WTC11 (cell line): ENCODE results near the gene SH3TC2. TPM values are rescaled to one million over a fixed set of nuclear protein-coding genes. Genes with fewer than 3 reads are reported as not detected.

Experiments used
- ATAC-seq: fragments of 200-7000 bp; cut with Tn5 transposase; 2 replicates; pipeline ENCODE4 v1.10.0; 2021; ENCODE audit warnings: mild to moderate bottlenecking, moderate library complexity
- CTCF ChIA-PET: fragments of 300-600 bp; sonication (Branson Sonifier 250); formaldehyde crosslinking; loops from one replicate; lab custom pipeline; 2021; ENCODE audit warnings: antibody characterized with exemption; lab: Charles Lee
- POLR2A ChIA-PET: fragments of 350-600 bp; sonication (Branson Sonifier 250); formaldehyde crosslinking; loops from one replicate; lab custom pipeline; 2021; ENCODE audit warnings: antibody characterized with exemption; lab: Charles Lee
- DNase-seq: peaks from one replicate; pipeline ENCODE4 v3.0.0; 2021; ENCODE audit warnings: low spot score
- H3K27ac Mint-ChIP-seq: 2 replicates; pipeline ENCODE4 v1.8.0; 2021; ENCODE audit warnings: mixed read lengths
- H3K27me3 Mint-ChIP-seq: 2 replicates; pipeline ENCODE4 v1.8.0; 2021; ENCODE audit warnings: low read depth, mild to moderate bottlenecking, moderate library complexity, mixed read lengths
- H3K36me3 Mint-ChIP-seq: 2 replicates; pipeline ENCODE4 v1.8.0; 2021; ENCODE audit warnings: mixed read lengths
- H3K4me1 Mint-ChIP-seq: 2 replicates; pipeline ENCODE4 v1.8.0; 2022; ENCODE audit warnings: mixed read lengths
- H3K4me3 Mint-ChIP-seq: 2 replicates; pipeline ENCODE4 v1.8.0; 2021; ENCODE audit warnings: mild to moderate bottlenecking, moderate library complexity, mixed read lengths
- H3K9me3 Mint-ChIP-seq: 2 replicates; pipeline ENCODE4 v1.8.0; 2021; ENCODE audit warnings: mixed read lengths
- CBFB ChIP-seq: sonication (generic); formaldehyde crosslinking; IDR thresholded peaks from 2 replicates; pipeline ENCODE4 v1.8.1; 2022; ENCODE audit warnings: mild to moderate bottlenecking, low read depth, missing genetic modification reagents
- CREB1 ChIP-seq: sonication (generic); formaldehyde crosslinking; IDR thresholded peaks from 2 replicates; pipeline ENCODE4 v1.8.0; 2023; ENCODE audit warnings: mild to moderate bottlenecking, missing genetic modification reagents
- CREM ChIP-seq: sonication (generic); formaldehyde crosslinking; IDR thresholded peaks from 2 replicates; pipeline ENCODE4 v1.8.1; 2022; ENCODE audit warnings: mild to moderate bottlenecking, missing genetic modification reagents, moderate library complexity
- ESRRA ChIP-seq: sonication (generic); formaldehyde crosslinking; IDR thresholded peaks from 2 replicates; pipeline ENCODE4 v1.8.1; 2022; ENCODE audit warnings: mild to moderate bottlenecking, missing genetic modification reagents, borderline replicate concordance
- KAT7 ChIP-seq: sonication (generic); formaldehyde crosslinking; IDR thresholded peaks from 2 replicates; pipeline ENCODE4 v1.8.1; 2023; ENCODE audit warnings: missing genetic modification reagents, mild to moderate bottlenecking, borderline replicate concordance
- NFYB ChIP-seq: sonication (generic); formaldehyde crosslinking; conservative IDR thresholded peaks from 2 replicates; pipeline ENCODE4 v1.8.0; 2022; ENCODE audit warnings: low read depth, missing genetic modification reagents
- NR2C2 ChIP-seq: sonication (generic); formaldehyde crosslinking; IDR thresholded peaks from 2 replicates; pipeline ENCODE4 v1.8.0; 2022; ENCODE audit warnings: mild to moderate bottlenecking, missing genetic modification reagents
- NR3C1 ChIP-seq: sonication (generic); formaldehyde crosslinking; conservative IDR thresholded peaks from 2 replicates; pipeline ENCODE4 v1.8.1; 2023; ENCODE audit warnings: low read depth, mild to moderate bottlenecking, missing genetic modification reagents
- PRRX2 ChIP-seq: fragments of 250-450 bp; sonication (Bioruptor Pico); IDR thresholded peaks from 2 replicates; pipeline ENCODE4 v1.8.0; 2021; ENCODE audit warnings: mild to moderate bottlenecking
- SMAD3 ChIP-seq: sonication (generic); formaldehyde crosslinking; IDR thresholded peaks from 2 replicates; pipeline ENCODE4 v1.8.0; 2022; ENCODE audit warnings: missing genetic modification reagents, mild to moderate bottlenecking, borderline replicate concordance
- SMAD4 ChIP-seq: sonication (generic); formaldehyde crosslinking; IDR thresholded peaks from 2 replicates; pipeline ENCODE4 v1.8.0; 2022; ENCODE audit warnings: mild to moderate bottlenecking, missing genetic modification reagents
- SP1 ChIP-seq: sonication (generic); formaldehyde crosslinking; conservative IDR thresholded peaks from 2 replicates; pipeline ENCODE4 v1.8.1; 2022; ENCODE audit warnings: missing genetic modification reagents
- STAT6 ChIP-seq: sonication (generic); formaldehyde crosslinking; conservative IDR thresholded peaks from 2 replicates; pipeline ENCODE4 v1.8.1; 2023; ENCODE audit warnings: mild to moderate bottlenecking, low read depth, missing genetic modification reagents, moderate library complexity
- TP53 ChIP-seq: sonication (generic); formaldehyde crosslinking; IDR thresholded peaks from 2 replicates; pipeline ENCODE4 v1.8.1; 2023; ENCODE audit warnings: mild to moderate bottlenecking, missing genetic modification reagents
- ZBTB43 ChIP-seq: sonication (generic); formaldehyde crosslinking; IDR thresholded peaks from 2 replicates; pipeline ENCODE4 v1.8.1; 2023; ENCODE audit warnings: mild to moderate bottlenecking, missing genetic modification reagents
- ZNF671 ChIP-seq: fragments of 250-450 bp; sonication (Bioruptor Pico); IDR thresholded peaks from 2 replicates; pipeline ENCODE4 v1.8.0; 2021; ENCODE audit warnings: mild to moderate bottlenecking
- ZSCAN18 ChIP-seq: fragments of 250-450 bp; sonication (Bioruptor Pico); IDR thresholded peaks from 2 replicates; pipeline ENCODE4 v2.1.2; 2022; ENCODE audit warnings: mild to moderate bottlenecking, moderate library complexity
- total RNA-seq: library from RNA; stranded (reverse); gene quantifications from 3 replicates; pipeline ENCODE4 v1.2.3, GENCODE V29; 2021
- TF ChIP-seq, protein P1 (sequence below): sonication (generic); formaldehyde crosslinking; IDR thresholded peaks from 2 replicates; pipeline ENCODE4 v1.8.0; 2022; ENCODE audit warnings: mild to moderate bottlenecking, missing genetic modification reagents
- TF ChIP-seq, protein P2 (sequence below): sonication (generic); formaldehyde crosslinking; IDR thresholded peaks from 2 replicates; pipeline ENCODE4 v1.8.1; 2023; ENCODE audit warnings: mild to moderate bottlenecking, moderate library complexity, missing genetic modification reagents
- TF ChIP-seq, protein P3 (sequence below): sonication (generic); formaldehyde crosslinking; IDR thresholded peaks from 2 replicates; pipeline ENCODE4 v1.8.0; 2023; ENCODE audit warnings: missing genetic modification reagents, mild to moderate bottlenecking, borderline replicate concordance
- TF ChIP-seq, protein P4 (sequence below): sonication (generic); formaldehyde crosslinking; IDR thresholded peaks from 2 replicates; pipeline ENCODE4 v1.8.1; 2023; ENCODE audit warnings: mild to moderate bottlenecking, missing genetic modification reagents, moderate library complexity

The SH3TC2 gene
- total RNA-seq, 1 experiment from 2014 or later, result 0.61 TPM

GRCh38 chr5:149015126-149015525 is 47.7 kb downstream of the SH3TC2 start (continued):
- TF ChIP-seq KAT7 (CRISPR knock-in tag) (no peak), NR3C1 (CRISPR knock-in tag) (no peak), ZNF671 (CRISPR knock-in tag) (no peak)

DNA sequence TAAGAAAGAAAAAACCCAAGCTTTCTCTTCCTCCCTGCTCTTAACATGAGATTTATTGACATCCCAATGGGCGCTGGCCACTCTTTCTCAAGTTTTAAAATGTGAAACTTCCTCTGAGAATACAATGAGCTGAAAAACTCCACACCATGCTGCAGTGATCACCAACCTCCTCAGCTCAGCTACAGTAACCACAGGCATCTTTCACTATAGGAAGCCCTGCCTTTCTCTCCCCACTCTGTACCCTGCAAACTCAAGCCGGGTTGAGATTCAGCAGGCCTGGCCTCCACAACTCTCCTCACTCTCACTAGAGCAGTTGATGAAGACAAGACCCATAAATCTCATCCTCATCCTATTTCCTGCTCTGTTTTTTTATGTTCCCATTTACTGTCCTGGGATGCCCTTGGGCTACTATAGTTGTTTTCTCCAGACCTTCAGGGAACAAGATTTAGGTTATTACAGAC is 48.3 kb downstream of the SH3TC2 start:
- Mint-ChIP-seq H3K27me3 (no peaks in the 10 kb centered on the region), H3K4me3 (no peak overlapping the region), H3K4me1 (peaks cover 15% of the 10 kb centered on the region), H3K9me3 (no peaks in the 10 kb centered on the region), H3K27ac (no peak overlapping the region), H3K36me3 (no peaks in the 10 kb centered on the region)
- CTCF ChIA-PET, result no interaction called here
- POLR2A ChIA-PET, result no interaction called here
- ATAC-seq (no peak), DNase-seq (no peak)
- no peak for TF ChIP-seq SMAD3 (CRISPR knock-in tag)
- no peak for TF ChIP-seq TP53
- TF ChIP-seq ZSCAN18 (CRISPR knock-in tag), result no peak
- no peak for TF ChIP-seq NR3C1 (CRISPR knock-in tag)
- TF ChIP-seq, protein P1, sequence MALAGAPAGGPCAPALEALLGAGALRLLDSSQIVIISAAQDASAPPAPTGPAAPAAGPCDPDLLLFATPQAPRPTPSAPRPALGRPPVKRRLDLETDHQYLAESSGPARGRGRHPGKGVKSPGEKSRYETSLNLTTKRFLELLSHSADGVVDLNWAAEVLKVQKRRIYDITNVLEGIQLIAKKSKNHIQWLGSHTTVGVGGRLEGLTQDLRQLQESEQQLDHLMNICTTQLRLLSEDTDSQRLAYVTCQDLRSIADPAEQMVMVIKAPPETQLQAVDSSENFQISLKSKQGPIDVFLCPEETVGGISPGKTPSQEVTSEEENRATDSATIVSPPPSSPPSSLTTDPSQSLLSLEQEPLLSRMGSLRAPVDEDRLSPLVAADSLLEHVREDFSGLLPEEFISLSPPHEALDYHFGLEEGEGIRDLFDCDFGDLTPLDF (CRISPR knock-in tag), result no peak
- no peak for TF ChIP-seq ESRRA (CRISPR knock-in tag)
- TF ChIP-seq, protein P2, sequence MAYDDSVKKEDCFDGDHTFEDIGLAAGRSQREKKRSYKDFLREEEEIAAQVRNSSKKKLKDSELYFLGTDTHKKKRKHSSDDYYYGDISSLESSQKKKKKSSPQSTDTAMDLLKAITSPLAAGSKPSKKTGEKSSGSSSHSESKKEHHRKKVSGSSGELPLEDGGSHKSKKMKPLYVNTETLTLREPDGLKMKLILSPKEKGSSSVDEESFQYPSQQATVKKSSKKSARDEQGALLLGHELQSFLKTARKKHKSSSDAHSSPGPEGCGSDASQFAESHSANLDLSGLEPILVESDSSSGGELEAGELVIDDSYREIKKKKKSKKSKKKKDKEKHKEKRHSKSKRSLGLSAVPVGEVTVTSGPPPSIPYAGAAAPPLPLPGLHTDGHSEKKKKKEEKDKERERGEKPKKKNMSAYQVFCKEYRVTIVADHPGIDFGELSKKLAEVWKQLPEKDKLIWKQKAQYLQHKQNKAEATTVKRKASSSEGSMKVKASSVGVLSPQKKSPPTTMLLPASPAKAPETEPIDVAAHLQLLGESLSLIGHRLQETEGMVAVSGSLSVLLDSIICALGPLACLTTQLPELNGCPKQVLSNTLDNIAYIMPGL (CRISPR knock-in tag), result no peak
- TF ChIP-seq, protein P3, sequence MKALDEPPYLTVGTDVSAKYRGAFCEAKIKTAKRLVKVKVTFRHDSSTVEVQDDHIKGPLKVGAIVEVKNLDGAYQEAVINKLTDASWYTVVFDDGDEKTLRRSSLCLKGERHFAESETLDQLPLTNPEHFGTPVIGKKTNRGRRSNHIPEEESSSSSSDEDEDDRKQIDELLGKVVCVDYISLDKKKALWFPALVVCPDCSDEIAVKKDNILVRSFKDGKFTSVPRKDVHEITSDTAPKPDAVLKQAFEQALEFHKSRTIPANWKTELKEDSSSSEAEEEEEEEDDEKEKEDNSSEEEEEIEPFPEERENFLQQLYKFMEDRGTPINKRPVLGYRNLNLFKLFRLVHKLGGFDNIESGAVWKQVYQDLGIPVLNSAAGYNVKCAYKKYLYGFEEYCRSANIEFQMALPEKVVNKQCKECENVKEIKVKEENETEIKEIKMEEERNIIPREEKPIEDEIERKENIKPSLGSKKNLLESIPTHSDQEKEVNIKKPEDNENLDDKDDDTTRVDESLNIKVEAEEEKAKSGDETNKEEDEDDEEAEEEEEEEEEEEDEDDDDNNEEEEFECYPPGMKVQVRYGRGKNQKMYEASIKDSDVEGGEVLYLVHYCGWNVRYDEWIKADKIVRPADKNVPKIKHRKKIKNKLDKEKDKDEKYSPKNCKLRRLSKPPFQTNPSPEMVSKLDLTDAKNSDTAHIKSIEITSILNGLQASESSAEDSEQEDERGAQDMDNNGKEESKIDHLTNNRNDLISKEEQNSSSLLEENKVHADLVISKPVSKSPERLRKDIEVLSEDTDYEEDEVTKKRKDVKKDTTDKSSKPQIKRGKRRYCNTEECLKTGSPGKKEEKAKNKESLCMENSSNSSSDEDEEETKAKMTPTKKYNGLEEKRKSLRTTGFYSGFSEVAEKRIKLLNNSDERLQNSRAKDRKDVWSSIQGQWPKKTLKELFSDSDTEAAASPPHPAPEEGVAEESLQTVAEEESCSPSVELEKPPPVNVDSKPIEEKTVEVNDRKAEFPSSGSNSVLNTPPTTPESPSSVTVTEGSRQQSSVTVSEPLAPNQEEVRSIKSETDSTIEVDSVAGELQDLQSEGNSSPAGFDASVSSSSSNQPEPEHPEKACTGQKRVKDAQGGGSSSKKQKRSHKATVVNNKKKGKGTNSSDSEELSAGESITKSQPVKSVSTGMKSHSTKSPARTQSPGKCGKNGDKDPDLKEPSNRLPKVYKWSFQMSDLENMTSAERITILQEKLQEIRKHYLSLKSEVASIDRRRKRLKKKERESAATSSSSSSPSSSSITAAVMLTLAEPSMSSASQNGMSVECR (CRISPR knock-in tag), result no peak
- no peak for TF ChIP-seq NR2C2 (CRISPR knock-in tag)
- TF ChIP-seq SP1 (CRISPR knock-in tag), result no peak
- TF ChIP-seq CREM (CRISPR knock-in tag), result no peak
- TF ChIP-seq CREB1, result no peak
- TF ChIP-seq NFYB, result no peak
- no peak for TF ChIP-seq PRRX2

DNA sequence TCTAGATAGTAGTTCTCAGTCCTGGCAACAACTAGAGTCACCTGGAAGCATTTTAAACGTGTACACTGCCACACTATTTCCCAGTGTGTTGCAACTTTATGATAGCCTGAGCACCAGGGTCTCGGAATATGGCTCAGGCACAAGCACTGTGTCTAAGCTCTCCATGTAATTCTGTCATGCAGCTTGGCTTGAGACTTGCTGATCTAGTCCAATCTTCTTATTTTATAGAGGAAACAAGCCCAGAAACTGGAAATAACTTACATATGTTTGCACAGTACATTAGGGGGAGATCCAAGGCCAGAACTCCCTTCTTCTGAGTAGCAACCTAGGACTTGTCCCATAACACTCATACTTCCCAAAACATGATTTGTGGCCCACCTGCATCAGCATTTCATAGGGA is 49.1 kb downstream of the SH3TC2 start:
- H3K4me1 Mint-ChIP-seq, result peaks cover 7% of the 10 kb centered on the region
- H3K27me3 Mint-ChIP-seq, result no peaks in the 10 kb centered on the region
- DNase-seq, result no peak
- no peak for ATAC-seq
- POLR2A ChIA-PET, result no interaction called here
- H3K36me3 Mint-ChIP-seq, result no peaks in the 10 kb centered on the region
- H3K27ac Mint-ChIP-seq, result no peak overlapping the region
- H3K9me3 Mint-ChIP-seq, result no peaks in the 10 kb centered on the region
- CTCF ChIA-PET, result no interaction called here
- no peak overlapping the region for H3K4me3 Mint-ChIP-seq
- no peak for TF ChIP-seq STAT6 (CRISPR knock-in tag)
- TF ChIP-seq SP1 (CRISPR knock-in tag), result no peak
- TF ChIP-seq SMAD3 (CRISPR knock-in tag), result no peak
- no peak for TF ChIP-seq ZBTB43 (CRISPR knock-in tag)
- TF ChIP-seq, protein P4, sequence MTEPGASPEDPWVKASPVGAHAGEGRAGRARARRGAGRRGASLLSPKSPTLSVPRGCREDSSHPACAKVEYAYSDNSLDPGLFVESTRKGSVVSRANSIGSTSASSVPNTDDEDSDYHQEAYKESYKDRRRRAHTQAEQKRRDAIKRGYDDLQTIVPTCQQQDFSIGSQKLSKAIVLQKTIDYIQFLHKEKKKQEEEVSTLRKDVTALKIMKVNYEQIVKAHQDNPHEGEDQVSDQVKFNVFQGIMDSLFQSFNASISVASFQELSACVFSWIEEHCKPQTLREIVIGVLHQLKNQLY (CRISPR knock-in tag), result no peak
- TF ChIP-seq SMAD4, result no peak
- TF ChIP-seq CBFB (CRISPR knock-in tag), result no peak
